NB4 (cell line): ENCODE measurements around the gene MROH2B.

ENCODE experiments used
- DNase-seq: peaks from one replicate; pipeline ENCODE4 v3.0.0; 2010; ENCODE audit warnings: low read depth
- H3K4me3 ChIP-seq: one replicate; pipeline ENCODE4 v1.5.1; 2011; ENCODE audit warnings: mild to moderate bottlenecking, low read depth, low read length, moderate library complexity
- MAX ChIP-seq: IDR thresholded peaks from 2 replicates; pipeline ENCODE4 v1.6.1; 2011; ENCODE audit warnings: low read depth, low read length
- MYC ChIP-seq: IDR thresholded peaks from 2 replicates; pipeline ENCODE4 v1.6.1; 2011; ENCODE audit warnings: low read depth, low read length
- POLR2A ChIP-seq: IDR thresholded peaks from 2 replicates; pipeline ENCODE4 v1.6.1; 2011; ENCODE audit warnings: mild to moderate bottlenecking; ENCODE audit not compliant: insufficient read length; ENCODE audit errors: extremely low read depth
- TF ChIP-seq, protein P1 (sequence below): IDR thresholded peaks from one replicate; pipeline ENCODE4 v1.5.1; 2012; ENCODE audit warnings: low read depth, low read length

MROH2B gene

DNA sequence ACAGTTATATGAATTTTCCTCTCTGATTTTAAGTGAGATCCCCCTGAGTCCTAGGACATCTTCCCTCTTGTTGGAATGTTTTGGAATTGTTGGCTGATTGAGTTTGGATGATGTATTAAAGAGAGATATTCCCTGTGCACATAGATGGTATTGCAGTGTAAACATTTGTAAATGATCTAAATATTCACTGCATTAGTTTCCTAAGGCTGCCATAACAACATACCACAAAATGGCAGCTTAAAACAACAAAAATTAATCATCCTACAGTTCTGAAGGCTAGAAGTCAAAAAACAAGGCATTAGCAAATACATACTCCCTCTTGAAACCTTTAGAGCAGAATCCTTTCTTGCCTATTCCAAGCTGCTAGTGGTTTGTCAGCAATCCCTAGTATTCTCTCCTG is 38.0 kb upstream of the MROH2B start:
- H3K4me3 ChIP-seq, result no peak overlapping the region
- TF ChIP-seq, protein P1, sequence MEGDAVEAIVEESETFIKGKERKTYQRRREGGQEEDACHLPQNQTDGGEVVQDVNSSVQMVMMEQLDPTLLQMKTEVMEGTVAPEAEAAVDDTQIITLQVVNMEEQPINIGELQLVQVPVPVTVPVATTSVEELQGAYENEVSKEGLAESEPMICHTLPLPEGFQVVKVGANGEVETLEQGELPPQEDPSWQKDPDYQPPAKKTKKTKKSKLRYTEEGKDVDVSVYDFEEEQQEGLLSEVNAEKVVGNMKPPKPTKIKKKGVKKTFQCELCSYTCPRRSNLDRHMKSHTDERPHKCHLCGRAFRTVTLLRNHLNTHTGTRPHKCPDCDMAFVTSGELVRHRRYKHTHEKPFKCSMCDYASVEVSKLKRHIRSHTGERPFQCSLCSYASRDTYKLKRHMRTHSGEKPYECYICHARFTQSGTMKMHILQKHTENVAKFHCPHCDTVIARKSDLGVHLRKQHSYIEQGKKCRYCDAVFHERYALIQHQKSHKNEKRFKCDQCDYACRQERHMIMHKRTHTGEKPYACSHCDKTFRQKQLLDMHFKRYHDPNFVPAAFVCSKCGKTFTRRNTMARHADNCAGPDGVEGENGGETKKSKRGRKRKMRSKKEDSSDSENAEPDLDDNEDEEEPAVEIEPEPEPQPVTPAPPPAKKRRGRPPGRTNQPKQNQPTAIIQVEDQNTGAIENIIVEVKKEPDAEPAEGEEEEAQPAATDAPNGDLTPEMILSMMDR, result no peak
- no peak for TF ChIP-seq POLR2A
- TF ChIP-seq MAX, result no peak
- TF ChIP-seq MYC, result no peak
- DNase-seq, result no peak

GRCh38 chr5:41102341-41102740 is 31.2 kb upstream of the MROH2B start:
- TF ChIP-seq MAX, result no peak
- DNase-seq, result no peak
- no peak overlapping the region for H3K4me3 ChIP-seq

DNA sequence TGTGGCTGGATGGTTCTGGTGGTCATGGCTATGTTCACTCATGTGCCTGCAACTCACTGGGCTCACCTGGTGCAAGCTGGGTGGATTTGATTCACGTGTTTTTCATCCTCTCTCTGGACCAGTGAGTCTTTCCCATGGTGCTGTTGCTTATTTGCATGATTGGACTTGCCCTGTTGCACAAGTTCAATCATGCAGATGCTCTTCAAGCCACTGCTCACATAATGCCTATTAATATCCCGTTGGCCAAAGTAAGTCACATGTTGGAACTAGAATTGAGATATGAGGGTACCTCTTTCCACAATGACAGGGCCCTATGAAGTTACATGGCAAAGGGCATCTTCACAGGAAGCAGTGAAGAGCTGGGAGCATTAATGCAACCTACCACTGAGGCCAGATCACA is 26.5 kb upstream of the MROH2B start:
- no peak for DNase-seq
- no peak overlapping the region for H3K4me3 ChIP-seq
- TF ChIP-seq MYC, result no peak
- TF ChIP-seq, protein P1, result no peak
- no peak for TF ChIP-seq POLR2A
- TF ChIP-seq MAX, result no peak

GRCh38 chr5:41095324-41096101 is 24.4 kb upstream of the MROH2B start:
- DNase-seq, result no peak

DNA sequence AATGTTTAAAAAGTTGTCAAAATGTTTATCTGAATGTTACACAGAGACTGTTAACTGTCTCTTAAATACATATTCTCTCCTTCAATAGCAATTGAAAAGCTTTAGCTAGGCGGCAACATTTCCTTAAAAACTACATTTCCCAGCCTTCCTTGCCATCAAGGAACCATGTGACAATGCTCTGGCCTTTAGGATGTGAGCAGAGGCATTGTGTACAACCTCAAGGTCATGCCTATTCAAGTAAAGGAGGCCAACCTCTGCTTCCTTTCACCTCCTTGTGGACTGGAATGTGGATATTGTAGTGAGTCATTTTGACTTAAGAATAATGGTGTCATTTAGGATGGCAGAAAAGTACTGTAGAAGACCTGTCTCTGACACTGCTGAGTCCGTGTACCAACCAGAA is 23.7 kb upstream of the MROH2B start:
- TF ChIP-seq, protein P1, result no peak
- no peak overlapping the region for H3K4me3 ChIP-seq
- peak; percentile 17 for DNase-seq

More at GRCh38 chr5:41095324-41096101, 24.4 kb upstream of the MROH2B start:
- no peak overlapping the region for H3K4me3 ChIP-seq
- no peak for TF ChIP-seq POLR2A
- TF ChIP-seq MAX, result no peak
- TF ChIP-seq, protein P1, result no peak
- no peak for TF ChIP-seq MYC

DNA sequence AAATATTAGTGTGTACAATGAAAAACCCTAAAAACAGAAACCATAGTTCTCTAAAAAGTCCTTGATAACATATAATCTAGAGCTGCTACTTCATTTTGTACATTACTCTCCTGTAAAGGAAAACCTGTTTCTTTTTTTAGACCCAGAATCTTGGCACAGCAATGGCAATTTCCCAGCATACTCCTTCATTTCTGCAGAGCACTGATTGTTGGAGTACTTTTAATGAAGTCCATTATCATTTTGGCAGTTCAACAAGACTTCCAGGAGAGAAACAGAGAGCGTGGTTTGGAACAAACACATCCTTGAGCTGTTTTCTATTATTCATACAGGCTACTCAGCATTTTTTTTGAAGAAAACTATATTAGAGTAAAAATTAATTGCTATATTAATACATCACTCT is 22.7 kb upstream of the MROH2B start:
- no peak for DNase-seq
- no peak overlapping the region for H3K4me3 ChIP-seq
- TF ChIP-seq MYC, result no peak
- TF ChIP-seq MAX, result no peak
- no peak for TF ChIP-seq POLR2A
- TF ChIP-seq, protein P1, result no peak
